Islet precursor cell (in vitro differentiated cells): Measurements from ENCODE around the gene MAP4K4.

Source experiments
- DNase-seq: peaks from one replicate; pipeline ENCODE4 v3.0.0-alpha.2; 2018

MAP4K4 gene

DNA sequence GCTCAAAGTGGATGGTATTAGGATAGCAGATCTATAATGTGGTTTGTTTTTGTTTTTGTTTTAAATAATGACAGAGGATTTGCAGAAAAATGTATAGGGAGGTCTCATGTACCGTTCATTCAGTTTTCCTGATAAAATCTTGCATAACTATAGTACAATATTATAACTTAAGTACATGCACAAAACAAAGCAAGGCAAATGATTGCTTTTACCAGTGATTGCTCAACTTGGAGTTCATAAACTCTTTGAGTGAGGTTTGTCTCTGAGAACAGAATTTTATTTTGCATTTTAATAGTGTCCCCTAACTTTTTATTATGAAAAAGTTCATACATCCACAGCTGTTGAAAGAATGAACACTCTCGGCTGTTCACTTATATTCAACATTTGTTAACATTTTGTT lies 96.6 kb downstream of the MAP4K4 start:
- DNase-seq = no peak

DNA sequence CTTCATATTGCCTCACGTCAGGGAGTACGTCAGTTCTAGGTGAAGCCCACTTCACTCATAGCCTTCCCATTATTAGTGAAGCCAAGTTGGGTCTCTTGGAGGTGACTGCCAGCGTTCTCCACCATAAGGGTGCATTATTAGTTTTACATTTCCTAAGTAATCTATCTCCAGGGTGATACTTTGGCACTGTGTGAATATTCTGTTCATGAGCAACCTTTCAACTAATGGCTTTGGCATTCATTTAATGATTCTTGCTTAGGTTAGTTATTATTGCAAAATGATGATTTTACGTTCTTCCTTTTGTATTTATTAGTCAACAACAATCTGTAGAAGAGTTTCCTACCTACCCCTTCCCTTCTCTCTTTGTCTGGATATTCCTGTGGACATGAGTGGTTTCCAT lies 97.5 kb downstream of the MAP4K4 start:
- no peak for DNase-seq

DNA sequence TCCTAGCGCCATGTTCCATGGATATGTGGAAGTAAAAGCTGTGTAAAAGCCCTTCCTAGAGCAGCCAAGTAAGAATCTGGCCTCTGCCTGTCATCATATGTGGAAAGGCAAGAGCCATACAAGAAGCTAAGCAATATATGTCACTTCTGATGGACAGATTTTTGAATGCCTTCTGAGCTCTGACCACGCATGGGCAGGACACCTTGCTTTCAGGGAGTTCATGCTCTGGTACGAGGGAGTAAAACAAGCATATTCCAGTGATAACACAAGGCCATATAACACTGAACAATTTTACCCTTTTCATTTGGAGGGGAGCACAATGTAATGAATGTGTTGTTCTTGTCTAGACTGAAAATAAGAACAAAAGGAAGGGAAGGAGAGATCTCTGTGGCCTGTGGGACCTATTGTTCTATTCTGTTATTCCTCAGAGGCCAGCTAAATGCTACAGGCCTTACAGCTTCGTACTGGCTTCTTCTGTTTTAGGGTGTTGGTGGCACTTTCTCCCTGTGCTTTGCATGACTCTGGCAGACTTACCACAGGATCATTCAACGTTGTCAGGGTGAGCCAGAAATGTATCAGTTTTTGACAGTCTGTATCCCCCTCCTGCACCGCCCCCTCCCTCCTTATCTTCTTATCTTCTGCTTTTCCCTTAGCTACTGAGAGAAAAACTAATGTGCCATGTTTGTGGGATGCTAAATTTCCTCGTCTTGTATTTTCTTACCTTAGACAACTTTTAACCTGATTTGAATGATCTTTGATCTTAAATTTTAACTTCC lies 99.5 kb downstream of the MAP4K4 start:
- no peak for DNase-seq

DNA sequence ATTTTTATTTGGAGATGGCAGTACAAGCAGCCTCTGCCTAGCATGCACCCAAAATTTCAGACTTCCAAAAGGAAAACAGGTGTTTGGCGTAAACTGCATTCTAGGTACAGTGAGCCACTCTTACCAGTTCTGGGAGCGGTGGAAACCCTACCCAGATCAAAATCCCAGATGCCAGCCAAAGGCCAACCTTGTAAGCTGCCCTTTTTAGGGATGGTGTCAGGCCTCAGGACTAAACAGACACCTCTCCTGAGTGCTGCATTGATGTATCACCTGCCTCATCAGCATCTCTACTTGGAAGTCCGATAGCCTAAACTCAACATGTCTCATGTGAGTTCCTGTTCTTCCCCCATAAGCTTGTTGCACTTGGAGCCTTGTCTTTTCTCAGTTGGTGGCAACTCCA lies 104.0 kb downstream of the MAP4K4 start:
- DNase-seq = no peak

DNA sequence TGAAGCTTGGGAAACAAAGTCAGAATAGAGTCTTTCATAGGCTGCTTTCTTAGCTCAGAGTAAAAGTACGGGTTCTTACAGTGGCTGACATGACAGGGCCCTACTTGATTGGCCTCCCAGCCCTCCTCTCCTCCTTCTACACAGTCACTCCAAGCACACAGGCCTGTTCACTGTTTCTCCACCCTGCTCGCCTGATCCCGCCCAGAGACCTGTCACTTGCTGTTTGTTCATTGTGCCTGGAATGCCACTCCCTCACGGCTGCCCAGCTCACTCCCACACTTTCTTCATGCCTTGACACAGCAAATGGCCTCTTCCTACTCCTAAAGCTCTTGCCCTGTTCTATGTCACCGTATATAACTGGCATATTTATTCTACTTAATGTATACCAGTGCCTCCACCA lies 104.8 kb downstream of the MAP4K4 start:
- peak; percentile 88 for DNase-seq

DNA sequence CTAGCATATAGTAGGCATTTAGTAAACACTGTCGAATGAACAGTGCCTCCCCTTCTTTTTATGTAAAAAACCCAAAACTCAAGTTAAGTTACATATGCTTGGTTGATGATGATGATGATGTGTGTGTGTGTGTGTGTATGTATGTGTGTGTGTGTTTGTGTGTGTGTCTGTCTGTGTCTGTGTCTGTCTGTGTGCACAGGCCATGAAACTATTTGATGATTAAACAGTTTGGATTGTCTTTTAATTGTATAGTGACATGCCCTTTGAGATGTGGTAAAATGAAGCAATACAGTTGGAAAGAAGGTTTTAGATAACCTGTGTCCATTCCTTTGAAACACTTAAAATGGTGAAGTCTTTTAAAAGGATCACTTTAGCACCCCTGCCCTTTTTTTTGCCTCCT lies 105.6 kb downstream of the MAP4K4 start:
- DNase-seq = no peak

DNA sequence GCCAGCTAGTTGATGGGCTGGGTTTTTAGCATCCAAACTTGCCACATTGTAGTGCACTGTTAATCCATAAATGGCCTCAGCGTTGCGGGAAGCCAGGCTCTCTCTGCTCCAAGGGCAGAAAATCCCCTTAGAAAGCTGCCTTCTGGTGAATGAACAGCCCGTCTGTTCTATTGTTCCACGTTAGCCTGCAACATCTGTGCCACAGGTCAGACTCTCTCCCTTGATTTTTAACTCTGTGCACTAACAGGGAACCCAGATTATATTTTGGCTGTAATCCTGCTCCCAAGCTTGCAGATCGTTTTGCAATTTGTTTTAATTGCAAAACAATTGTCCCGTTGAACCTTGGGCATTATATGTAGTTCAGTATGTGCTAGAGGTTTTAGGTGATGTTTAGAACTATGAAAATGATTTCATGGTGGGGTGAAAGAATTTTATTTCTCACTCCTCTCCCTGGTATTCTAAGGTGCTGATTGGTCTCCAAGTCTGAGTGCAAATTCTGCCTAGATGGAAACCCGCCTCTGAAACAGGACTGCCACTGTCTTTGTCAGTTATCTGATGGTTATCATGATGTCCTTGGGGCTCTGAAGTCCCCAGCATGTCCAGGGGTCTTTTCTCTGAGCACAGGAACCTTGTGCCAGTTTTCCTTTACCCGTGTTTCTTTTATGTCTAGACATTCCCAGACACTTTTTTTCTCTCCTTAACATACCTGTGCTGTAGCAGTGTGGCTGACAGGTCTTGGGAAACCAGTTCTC lies 106.6 kb downstream of the MAP4K4 start:
- peak; percentile 77 for DNase-seq

DNA sequence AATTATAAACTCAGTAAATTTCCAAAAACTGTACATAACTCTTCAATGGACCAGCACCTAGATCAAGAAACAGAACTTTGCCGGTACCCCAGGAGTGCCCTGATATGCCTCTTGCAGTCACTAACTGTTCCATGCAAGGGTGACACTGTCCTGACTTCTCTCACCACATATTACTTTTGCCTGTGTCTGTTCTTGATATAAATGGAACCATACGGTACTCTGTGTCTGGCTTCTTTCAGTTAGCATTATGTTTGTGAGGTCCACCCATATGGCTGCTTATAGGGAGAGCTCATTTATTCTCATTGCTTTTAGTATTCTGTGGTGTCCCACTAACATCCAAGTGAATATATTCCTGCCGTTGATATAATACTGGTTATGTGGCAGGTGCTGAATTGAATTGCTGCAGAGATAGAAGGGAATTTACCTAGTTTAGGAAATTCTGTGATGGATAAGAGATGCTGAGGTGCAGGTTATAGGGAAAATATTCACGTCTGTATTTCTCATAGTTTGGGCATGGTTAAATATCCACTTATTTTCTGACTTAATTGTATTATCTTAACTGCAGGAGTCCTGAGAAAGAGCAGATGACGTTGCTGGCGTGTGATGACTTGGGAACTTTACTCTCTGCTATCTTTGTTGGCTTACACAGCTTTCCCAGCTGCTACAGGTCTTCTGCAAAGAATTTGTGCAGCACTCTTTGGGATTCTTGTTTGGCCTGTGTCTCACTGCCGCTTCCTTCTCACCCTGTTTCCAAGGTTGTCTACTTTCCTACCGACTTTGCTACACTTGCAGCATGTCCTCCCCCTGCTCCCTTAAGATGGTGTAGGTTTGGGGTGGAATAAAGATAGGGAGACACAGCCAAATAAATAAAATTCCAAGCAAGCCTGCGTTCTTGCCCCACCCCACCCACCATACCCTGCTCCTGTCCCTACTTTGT lies 107.9 kb downstream of the MAP4K4 start:
- peak; percentile 77 for DNase-seq

DNA sequence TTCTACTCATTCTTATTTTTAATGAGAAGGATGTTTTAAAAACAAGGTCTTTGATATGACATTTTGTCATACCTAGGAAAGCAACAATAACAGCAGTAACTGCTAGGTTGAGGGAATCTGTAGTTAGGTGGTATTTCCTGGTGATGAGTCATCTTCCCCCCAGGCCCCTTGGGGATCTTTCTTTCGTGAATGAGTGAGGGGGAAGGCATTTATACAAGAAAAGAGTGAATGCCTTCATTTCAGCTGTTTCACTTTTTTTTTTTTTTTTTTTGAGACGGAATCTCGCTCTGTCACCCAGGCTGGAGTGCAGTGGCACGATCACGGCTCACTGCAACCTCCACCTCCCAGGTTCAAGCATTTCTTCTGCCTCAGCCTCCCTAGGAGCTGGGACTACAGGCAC lies 108.6 kb downstream of the MAP4K4 start:
- DNase-seq = peak; percentile 90

DNA sequence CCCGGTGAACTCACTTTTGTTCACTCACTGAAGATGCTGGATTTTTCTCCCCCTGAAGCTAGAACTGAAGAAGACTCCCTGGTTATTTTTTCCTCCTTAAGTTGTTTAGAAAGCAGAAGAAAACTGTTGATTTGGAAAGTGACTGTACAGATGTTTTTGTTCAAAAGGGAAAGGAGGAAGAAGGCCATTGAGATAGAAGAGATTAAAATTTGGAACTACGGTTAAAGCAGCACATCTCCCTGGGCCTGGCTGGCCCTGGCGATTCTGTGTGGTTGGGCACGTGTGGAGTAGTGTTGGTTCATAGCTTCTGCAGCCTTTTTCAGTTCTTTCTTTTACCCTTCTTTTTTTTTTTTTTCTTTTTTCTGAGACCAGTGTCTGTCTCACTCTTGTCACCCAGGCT lies 109.2 kb downstream of the MAP4K4 start:
- DNase-seq = no peak

DNA sequence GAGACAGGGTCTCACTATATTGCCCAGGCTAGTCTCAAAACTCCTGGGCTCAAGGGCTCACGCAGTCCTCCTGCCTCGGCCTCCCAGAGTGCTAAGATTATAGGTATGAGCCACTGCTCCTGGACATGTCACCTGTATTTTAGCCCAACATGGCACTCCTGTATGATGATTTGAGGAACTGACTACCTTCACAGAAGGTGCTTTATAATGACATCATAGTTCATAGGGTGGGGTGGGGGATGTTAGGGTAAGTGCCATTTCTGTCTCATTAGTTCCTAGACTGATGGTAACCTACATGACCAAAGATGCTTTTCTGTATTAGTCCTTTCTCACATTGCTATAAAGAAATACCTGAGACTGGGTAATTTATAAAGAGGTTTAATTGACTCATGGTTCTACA lies 109.7 kb downstream of the MAP4K4 start:
- DNase-seq = no peak

DNA sequence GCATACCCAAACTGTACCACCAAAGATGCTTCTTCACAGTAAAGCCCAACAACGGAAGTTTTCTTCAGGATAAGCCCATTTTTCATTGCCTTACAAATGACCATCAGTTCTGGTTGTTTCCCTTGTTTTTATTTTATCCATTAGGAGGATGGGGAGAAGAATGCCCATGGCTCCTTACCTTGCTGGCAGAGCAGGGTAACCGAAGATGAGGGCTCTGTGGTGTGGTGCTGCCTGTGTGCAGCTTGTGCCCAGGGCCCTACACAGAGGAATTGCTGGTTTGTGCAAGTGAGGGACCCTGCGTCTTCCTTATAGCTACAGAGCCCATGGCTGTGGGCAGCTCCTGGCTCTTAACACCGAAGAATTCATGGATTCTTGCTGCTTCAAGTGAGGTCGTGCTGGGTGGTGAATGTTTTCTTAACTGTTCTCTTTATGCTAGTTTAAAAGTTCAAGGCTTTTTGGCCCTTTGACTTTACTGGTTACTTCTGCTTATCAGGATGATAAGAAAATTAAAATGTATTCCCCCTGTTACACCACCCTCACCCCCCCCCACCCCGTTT lies 110.6 kb downstream of the MAP4K4 start:
- DNase-seq = no peak

DNA sequence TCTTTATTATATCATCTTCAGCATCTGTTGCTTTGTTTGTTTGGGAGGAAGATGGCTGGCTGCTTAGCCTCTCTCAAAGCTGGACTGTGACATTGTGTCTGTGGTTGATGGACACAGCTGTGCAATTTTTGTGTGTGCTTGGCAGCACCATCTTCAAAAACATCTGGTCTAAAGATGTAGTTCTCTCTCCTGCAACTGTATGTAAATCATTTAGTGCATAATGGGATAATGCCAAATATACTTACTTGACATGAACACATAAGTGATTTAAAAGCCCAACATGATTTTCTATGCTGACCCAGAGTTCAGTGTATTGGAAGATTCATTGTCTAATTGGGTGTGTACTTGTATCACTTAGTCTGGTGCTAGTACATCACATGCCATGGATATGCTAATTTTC lies 112.2 kb downstream of the MAP4K4 start:
- no peak for DNase-seq

DNA sequence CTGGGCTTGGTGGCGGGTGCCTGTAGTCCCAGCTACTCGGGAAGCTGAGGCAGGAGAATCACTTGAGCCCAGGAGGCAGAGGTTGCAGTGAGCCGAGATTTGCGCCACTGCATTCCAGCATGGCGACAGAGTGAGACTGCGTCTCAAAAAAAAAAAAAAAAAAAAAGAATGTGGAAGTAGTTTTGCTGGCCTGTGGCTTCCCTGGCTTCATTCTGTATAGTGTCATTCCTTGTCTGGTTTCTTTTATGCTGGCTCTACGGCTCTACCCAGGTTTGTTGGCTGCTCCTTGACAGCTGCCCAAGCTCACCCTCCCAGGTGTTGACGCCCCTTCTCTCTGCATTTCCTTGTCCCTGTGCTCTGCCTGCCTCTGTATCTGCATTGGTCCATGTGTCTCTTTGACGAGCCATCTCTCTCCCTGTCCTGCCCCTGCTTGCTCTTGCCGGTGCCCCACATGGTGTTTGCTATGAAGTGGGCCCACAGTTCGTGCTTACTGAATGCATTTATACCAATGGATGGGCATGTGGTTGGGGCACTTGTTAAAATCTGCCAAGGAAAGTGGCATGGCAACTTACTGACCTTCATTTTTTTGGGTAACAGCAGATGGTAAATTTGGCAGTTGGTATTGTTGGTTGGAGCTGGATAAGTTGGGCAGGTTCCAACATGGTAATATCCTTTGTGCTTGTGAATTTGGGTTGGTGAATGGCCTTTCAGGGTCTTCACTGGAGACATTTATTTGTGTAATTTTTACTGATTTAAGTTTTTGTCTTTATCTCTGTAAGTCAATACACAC lies 113.9 kb downstream of the MAP4K4 start:
- no peak for DNase-seq

DNA sequence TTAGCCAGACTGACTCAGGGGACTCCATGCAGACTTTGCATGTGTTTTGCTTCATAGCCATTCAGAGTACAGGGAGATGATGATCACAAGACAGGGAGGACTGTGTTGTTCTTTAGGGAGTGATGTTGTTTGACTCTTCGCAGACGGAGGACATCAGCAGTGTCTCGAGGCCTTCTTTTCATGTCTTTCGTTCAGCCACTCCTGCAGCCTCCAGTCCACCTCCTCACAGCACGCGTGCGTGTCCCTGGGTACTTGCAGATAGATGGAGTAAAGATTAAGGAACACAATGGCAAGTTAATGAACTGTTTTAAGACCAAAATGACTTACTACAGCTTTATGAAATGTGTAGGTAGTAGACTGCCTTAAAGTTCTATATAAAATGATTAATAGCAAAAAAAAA lies 114.7 kb downstream of the MAP4K4 start:
- DNase-seq = no peak

DNA sequence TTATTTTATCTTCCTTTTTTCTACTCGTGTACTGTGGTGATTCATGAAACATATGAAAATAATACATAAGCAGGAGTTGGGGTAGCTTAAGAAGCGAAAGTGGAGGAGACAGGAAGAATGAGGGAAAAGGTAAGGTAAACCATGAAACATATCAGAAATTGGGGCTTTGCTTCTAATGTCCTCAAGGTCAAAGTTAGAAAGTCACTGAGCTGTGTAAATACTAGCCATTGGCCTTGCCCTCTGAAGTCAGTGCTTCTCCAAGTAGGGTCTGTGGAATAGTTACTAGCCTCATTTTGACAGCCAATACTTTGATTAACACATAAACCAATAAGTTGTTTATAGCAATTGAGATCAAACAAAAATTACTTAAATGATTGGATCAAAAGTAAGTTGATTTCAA lies 117.2 kb downstream of the MAP4K4 start:
- no peak for DNase-seq

DNA sequence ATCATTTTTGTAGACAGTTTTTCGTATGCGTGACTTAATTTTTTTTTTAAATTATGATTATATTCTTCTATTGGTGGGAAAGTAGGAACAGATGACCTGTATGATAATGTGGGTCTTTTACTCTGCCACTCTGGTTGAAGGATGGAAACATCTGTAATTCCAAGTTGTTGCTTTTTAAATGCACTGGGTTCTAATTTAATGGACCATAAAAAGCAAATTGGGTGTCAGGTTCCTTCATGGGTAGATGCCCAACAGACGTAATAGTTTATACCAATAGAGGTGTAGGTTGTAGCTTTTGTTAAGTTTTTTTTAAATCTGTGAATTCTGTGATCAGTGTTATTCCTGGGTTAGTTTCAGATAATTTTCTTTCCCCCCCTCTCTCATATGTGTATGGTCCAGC lies 117.6 kb downstream of the MAP4K4 start:
- DNase-seq = no peak

DNA sequence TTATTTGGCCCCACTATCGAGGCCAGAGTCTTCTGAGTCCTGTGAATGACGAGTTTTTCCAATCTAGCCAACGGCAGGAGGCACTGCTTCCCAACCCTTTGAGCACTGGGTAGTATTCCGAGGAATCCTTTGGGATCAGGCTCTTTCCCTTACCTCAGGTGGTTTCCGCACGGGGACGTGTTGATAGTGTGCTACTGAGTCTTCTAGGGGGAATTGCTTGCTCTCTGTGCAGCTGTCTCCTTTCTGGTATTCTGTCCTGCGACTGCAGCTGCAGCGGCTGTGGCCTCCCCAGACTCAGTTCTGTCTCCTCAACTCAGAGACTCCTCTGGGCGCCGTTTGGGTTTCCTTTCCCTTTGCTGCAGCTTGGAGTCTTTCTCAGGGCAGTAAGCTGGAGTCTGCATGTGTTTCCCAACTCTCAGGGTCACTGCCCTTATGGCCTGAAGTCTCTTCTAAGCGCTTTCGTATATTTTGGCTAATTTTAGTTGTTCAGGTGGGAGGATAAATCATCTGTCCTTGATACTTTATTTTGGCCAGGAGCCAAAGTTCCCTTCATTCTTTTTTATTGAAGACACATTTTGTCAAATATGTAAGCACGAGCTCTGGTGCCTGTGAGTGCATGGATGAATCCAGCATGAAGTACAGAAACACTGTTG lies 118.4 kb downstream of the MAP4K4 start:
- DNase-seq = no peak

DNA sequence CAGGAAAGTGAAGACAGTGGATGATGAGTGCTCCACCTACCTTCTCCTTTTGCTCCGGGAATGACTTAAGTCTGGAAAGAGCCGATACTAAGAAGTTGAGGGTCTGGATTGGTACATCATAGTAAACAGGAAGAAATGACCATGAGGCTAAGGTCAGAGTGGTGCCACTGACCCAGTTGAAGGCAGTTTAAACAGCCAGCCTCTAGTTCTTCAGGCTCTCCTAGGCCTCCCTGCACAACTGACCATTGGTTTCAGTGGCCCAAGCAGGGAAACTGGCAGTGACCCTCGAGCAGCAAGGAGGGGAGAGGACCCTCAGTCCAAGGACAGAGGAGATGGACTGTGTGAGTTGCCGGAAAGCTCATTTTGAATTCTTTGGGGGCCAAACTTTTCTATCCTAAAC lies 119.1 kb downstream of the MAP4K4 start:
- no peak for DNase-seq

DNA sequence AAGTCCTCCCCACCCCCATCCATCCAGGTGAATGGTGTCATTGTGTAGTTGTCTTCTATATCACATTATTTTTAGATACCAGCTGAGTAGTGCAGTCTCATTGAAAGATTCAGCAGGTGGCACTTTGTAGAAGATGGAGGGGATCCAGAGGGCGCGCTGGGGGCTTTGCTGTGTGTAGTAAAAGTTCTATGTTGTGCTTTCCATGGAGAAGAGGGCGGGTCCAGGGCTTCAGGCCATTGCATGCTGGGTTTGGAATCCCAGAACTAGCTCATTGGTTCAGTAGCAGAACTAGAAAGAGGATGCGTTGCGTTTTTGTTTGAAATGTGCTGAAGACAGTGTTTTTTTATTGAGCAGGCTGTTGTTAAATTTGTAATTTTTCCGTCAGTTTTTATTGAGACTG lies 120.0 kb downstream of the MAP4K4 start:
- no peak for DNase-seq

DNA sequence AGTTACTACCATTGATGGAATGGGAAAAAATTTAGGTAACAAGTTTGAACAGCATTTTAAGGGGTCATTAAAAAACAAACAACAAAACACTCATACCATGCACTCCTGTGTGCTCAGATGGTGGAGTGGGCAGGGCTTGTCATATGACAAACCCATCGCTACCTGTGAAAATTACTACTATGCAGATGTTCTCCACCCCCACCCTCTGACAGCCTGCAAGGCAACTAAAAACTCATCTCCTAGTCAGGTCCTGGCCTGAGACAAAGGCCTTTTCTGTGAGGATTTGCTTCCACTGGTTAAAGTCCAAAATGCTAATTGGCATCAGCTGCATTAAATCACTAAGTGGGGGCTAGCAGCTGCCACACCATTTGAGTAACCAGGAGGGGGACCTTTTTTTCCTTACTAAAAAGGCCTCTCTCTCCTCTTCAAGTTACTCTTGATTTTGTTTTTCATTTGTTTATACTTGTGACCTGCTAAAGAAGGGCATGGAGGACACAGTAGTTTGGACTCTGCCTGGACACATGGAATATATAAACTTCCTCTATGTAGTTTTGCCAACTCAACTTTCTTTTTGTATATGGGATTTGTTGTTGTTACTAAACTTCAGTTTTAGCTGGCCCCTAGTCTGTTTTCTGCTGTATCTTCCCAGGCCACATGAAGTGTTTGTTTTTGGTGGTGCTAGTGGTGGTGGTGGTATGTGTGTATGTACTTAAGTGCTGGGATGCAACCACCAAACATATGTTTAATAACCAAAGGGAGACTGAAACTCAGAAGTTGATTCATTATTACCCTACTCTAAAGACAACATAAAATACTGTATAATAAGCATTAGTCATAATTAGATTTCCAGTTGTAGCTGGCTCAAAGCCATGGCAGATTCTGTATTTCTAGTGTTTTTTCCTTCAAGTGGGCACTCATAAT lies 121.3 kb downstream of the MAP4K4 start:
- DNase-seq = peak; percentile 70
